Sigmoid colon (tissue), 7 donors: ENCODE results near the gene HECTD1. TPM values are rescaled to one million over a fixed set of nuclear protein-coding genes. Genes with fewer than 3 reads are reported as not detected.
"Not testable (repeated sequence)": the region's sequence is repeated elsewhere in the genome, so short reads cannot be mapped to it uniquely, and the experiment has no call there.

Experiments
- DNase-seq: peaks from one replicate; pipeline ENCODE4 v3.0.0-alpha.2; 2019
- H3K27ac ChIP-seq, 4 donors: fragments of 200-600 bp; sonication (generic); one replicate each; pipeline ENCODE4 v1.5.1; 2016 to 2019; ENCODE audit warnings: mild to moderate bottlenecking in 1 of 4
- H3K27me3 ChIP-seq, 3 donors: fragments of 200-600 bp; sonication (generic); one replicate each; pipeline ENCODE4 v1.5.1; 2019; ENCODE audit warnings: mild to moderate bottlenecking in 1 of 3
- H3K36me3 ChIP-seq, 4 donors: fragments of 200-600 bp; sonication (generic); one replicate each; pipeline ENCODE4 v1.5.1; 2016 to 2019
- H3K4me1 ChIP-seq, 4 donors: fragments of 200-600 bp; sonication (generic); one replicate each; pipeline ENCODE4 v1.5.1; 2017 to 2019
- H3K4me3 ChIP-seq, 4 donors: fragments of 200-600 bp; sonication (generic); one replicate each; pipeline ENCODE4 v1.5.1; 2017 to 2019; ENCODE audit warnings: mild to moderate bottlenecking in 2 of 4, moderate library complexity in 1 of 4
- H3K9me3 ChIP-seq, 4 donors: fragments of 200-600 bp in 3 of 4; sonication (generic) in 3 of 4; one replicate each; pipeline versions ENCODE4 v1.5.1 to v1.6.1; 2013 to 2019
- CTCF ChIP-seq, 4 experiments: fragments of 450-650 bp in 3 of 4; fragments of 200-600 bp in 1 of 4; IDR thresholded peaks; one replicate each; pipeline ENCODE4 v1.5.1; 2016 to 2019; ENCODE audit warnings: antibody characterized with exemption in 4 of 4, mild to moderate bottlenecking in 3 of 4, moderate library complexity in 2 of 4
- EP300 ChIP-seq, 4 donors: sonication (generic); formaldehyde crosslinking; IDR thresholded peaks; one replicate each; pipeline ENCODE4 v1.6.1; 2017; ENCODE audit warnings: antibody characterized with exemption in 4 of 4
- POLR2A ChIP-seq, 2 donors: fragments of 450-650 bp; IDR thresholded peaks; one replicate each; pipeline ENCODE4 v1.6.1; 2016; ENCODE audit warnings: antibody characterized with exemption in 2 of 2, mild to moderate bottlenecking in 2 of 2, moderate library complexity in 2 of 2
- POLR2AphosphoS5 ChIP-seq, 4 donors: sonication (generic); formaldehyde crosslinking; IDR thresholded peaks; one replicate each; pipeline ENCODE4 v1.6.1; 2017; ENCODE audit warnings: antibody characterized with exemption in 4 of 4
- WGBS, 2 donors: extraction: QIAGEN DNeasy Blood & Tissue Kit; methylation state at CpG; one replicate each; pipeline ENCODE4 v1.1.7; 2013; 5-methylcytosine and 5-hydroxymethylcytosine counted together
- intact Hi-C: fragments of 100-400 bp; cut with DNase I; formaldehyde crosslinking; loops from one replicate; pipeline ENCODE4 v1.15.1; 2023
- polyA plus RNA-seq, 3 donors: library from polyadenylated mRNA; stranded (reverse); fragments of 200-250 nt; gene quantifications; one replicate each; pipeline ENCODE4 v1.2.3, GENCODE V29; 2013
- total RNA-seq, 4 donors: library from RNA; depleted of rRNA; stranded (reverse); fragments of >200 nt; gene quantifications; one replicate each; pipeline ENCODE4 v1.1.0, GENCODE V29; 2016
- donor health status: healthy with polysubstance abuse.
- donor health status: Bipolar disorder and iron deficiency.
- donor health status: healthy.

HECTD1 gene
- total and polyA plus RNA-seq, 7 donors, result 30.0 to 186 (median 152) TPM

- Histone ChIP-seq H3K4me1 (no peaks in the 10 kb centered on the region), H3K4me3 (no peak overlapping the region), H3K27ac (no peak overlapping the region), H3K27me3 (no peaks in the 10 kb centered on the region), H3K36me3 (no peaks in the 10 kb centered on the region), H3K9me3 (no peaks in the 10 kb centered on the region)
- intact Hi-C loops, result no loop called here
- 16 to 58% methylated on average over 3 of the region's 3 CpGs for WGBS, 2 donors
- TF ChIP-seq POLR2A (IDR thresholded peaks at IDR 0.05) (no peak), POLR2AphosphoS5 (IDR thresholded peaks at IDR 0.05) (no peak), EP300 (IDR thresholded peaks at IDR 0.05) (no peak), CTCF (IDR thresholded peaks at IDR 0.05) (no peak)
- DNase-seq, result no peak
These were observed 24.5 kb upstream of the HECTD1 start for GRCh38 chr14:31232081-31232480.

GRCh38 chr14:31231272-31231671, 23.7 kb upstream of the HECTD1 start:
- H3K27me3 ChIP-seq, DNase-seq, H3K4me1 ChIP-seq, intact Hi-C loops, H3K36me3 ChIP-seq, H3K27ac ChIP-seq, H3K4me3 ChIP-seq, H3K9me3 ChIP-seq: not testable (repeated sequence)
- 90 to 91% methylated on average over 2 of the region's 2 CpGs for WGBS, 2 donors

GRCh38 chr14:31230573-31230958, 23.0 kb upstream of the HECTD1 start:
- H3K36me3 ChIP-seq, result no peaks in the 10 kb centered on the region
- intact Hi-C loops, result no loop called here
- no peak overlapping the region for H3K4me3 ChIP-seq
- no peak for TF ChIP-seq POLR2AphosphoS5 (IDR thresholded peaks at IDR 0.05)
- TF ChIP-seq EP300 (IDR thresholded peaks at IDR 0.05), result no peak
- H3K4me1 ChIP-seq, result no peaks in the 10 kb centered on the region
- no peaks in the 10 kb centered on the region for H3K27me3 ChIP-seq
- 57 to 91% methylated on average over 1 of the region's 1 CpG for WGBS, 2 donors
- no peak overlapping the region for H3K27ac ChIP-seq
- no peaks in the 10 kb centered on the region for H3K9me3 ChIP-seq
- no peak for DNase-seq

- H3K4me3 ChIP-seq, result no peak overlapping the region
- H3K27me3 ChIP-seq, result no peaks in the 10 kb centered on the region
- whole genome bisulfite sequencing, 2 donors, result 18 to 54% methylated on average over 17 of the region's 17 CpGs
- peak; percentile 78 for DNase-seq
- no peaks in the 10 kb centered on the region for H3K9me3 ChIP-seq
- H3K27ac ChIP-seq, result peak overlapping the region in 2 of 4 donors; percentile 9 to 51
- intact Hi-C loops, result no loop called here
- no peaks in the 10 kb centered on the region for H3K4me1 ChIP-seq
- H3K36me3 ChIP-seq, result no peaks in the 10 kb centered on the region
- no peak for TF ChIP-seq CTCF (IDR thresholded peaks at IDR 0.05)
- peak; percentile 28 to 72 (median 38) for TF ChIP-seq POLR2AphosphoS5 (IDR thresholded peaks at IDR 0.05)
- no peak for TF ChIP-seq POLR2A (IDR thresholded peaks at IDR 0.05)
- TF ChIP-seq EP300 (IDR thresholded peaks at IDR 0.05), result no peak
These were observed 22.3 kb upstream of the HECTD1 start for GRCh38 chr14:31229638-31230572.

GRCh38 chr14:31229009-31229408, 21.4 kb upstream of the HECTD1 start:
- TF ChIP-seq POLR2AphosphoS5 (IDR thresholded peaks at IDR 0.05), result no peak
- TF ChIP-seq POLR2A (IDR thresholded peaks at IDR 0.05), result no peak
- no peak for TF ChIP-seq EP300 (IDR thresholded peaks at IDR 0.05)
- TF ChIP-seq CTCF (IDR thresholded peaks at IDR 0.05), result no peak
- H3K27ac ChIP-seq, result peak overlapping the region in 1 of 4 donors; percentile 51

More at GRCh38 chr14:31229009-31229408, 21.4 kb upstream of the HECTD1 start:
- H3K4me1 ChIP-seq, result no peaks in the 10 kb centered on the region
- H3K4me3 ChIP-seq, result no peak overlapping the region
- H3K36me3 ChIP-seq, result no peaks in the 10 kb centered on the region
- intact Hi-C loops, result no loop called here
- no peak for DNase-seq
- H3K9me3 ChIP-seq, result no peaks in the 10 kb centered on the region
- no peaks in the 10 kb centered on the region for H3K27me3 ChIP-seq
